ENCODE results near the gene RBBP8NL.

The RBBP8NL gene

GRCh38 chr20:62455929-62456328 is 28.6 kb upstream of the RBBP8NL start:
- ATAC-seq: no peak
- no peak for TF ChIP-seq ZFP30 (CRISPR knock-in tag; IDR thresholded peaks at IDR 0.05)
- no peak for TF ChIP-seq GLIS3 (CRISPR knock-in tag; IDR thresholded peaks at IDR 0.05)
- no peak for TF ChIP-seq ZNF70 (CRISPR knock-in tag; IDR thresholded peaks at IDR 0.05)
- no peak for TF ChIP-seq ZNF8 (CRISPR knock-in tag; IDR thresholded peaks at IDR 0.05)
- TF ChIP-seq ESRRG (CRISPR knock-in tag; IDR thresholded peaks at IDR 0.05): no peak
- no peak for TF ChIP-seq CSRNP3 (CRISPR knock-in tag; IDR thresholded peaks at IDR 0.05)
- no peak for TF ChIP-seq PPARA (CRISPR knock-in tag; IDR thresholded peaks at IDR 0.05; ENCODE audit: borderline replicate concordance)
- TF ChIP-seq RARB (CRISPR knock-in tag; IDR thresholded peaks at IDR 0.05): no peak
- no peak for TF ChIP-seq ARNTL (CRISPR knock-in tag; IDR thresholded peaks at IDR 0.05; ENCODE audit: borderline replicate concordance, low read depth)

GRCh38 chr20:62454904-62455636 is 27.7 kb upstream of the RBBP8NL start:
- TF ChIP-seq POU6F1 (CRISPR knock-in tag; IDR thresholded peaks at IDR 0.05; ENCODE audit: borderline replicate concordance, low read depth) (no peak), TCF4 (CRISPR knock-in tag; IDR thresholded peaks at IDR 0.05; ENCODE audit: borderline replicate concordance) (no peak), ARNTL (CRISPR knock-in tag; IDR thresholded peaks at IDR 0.05; ENCODE audit: borderline replicate concordance, low read depth) (no peak), CREB5 (CRISPR knock-in tag; IDR thresholded peaks at IDR 0.05; ENCODE audit: low read depth) (no peak), GLIS3 (CRISPR knock-in tag; IDR thresholded peaks at IDR 0.05) (no peak), PPARA (CRISPR knock-in tag; IDR thresholded peaks at IDR 0.05; ENCODE audit: borderline replicate concordance) (no peak), ZNF8 (CRISPR knock-in tag; IDR thresholded peaks at IDR 0.05) (no peak), RARB (CRISPR knock-in tag; IDR thresholded peaks at IDR 0.05) (no peak), ZFP30 (CRISPR knock-in tag; IDR thresholded peaks at IDR 0.05) (no peak), OSR1 (CRISPR knock-in tag; IDR thresholded peaks at IDR 0.05) (no peak), ESRRG (CRISPR knock-in tag; IDR thresholded peaks at IDR 0.05) (no peak), ISL1 (CRISPR knock-in tag; IDR thresholded peaks at IDR 0.05) (no peak), TOX (CRISPR knock-in tag; IDR thresholded peaks at IDR 0.05; ENCODE audit: borderline replicate concordance) (no peak), BACH2 (CRISPR knock-in tag; IDR thresholded peaks at IDR 0.05; ENCODE audit: borderline replicate concordance) (no peak), ZFP3 (CRISPR knock-in tag; IDR thresholded peaks at IDR 0.05) (no peak), CSDC2 (CRISPR knock-in tag; IDR thresholded peaks at IDR 0.05) (no peak), ZNF70 (CRISPR knock-in tag; IDR thresholded peaks at IDR 0.05) (no peak), PATZ1 (CRISPR knock-in tag; IDR thresholded peaks at IDR 0.05; ENCODE audit: borderline replicate concordance) (no peak)
- ATAC-seq: no peak

GRCh38 chr20:62453186-62453808 is 26.0 kb upstream of the RBBP8NL start:
- TF ChIP-seq TSHZ2 (CRISPR knock-in tag; IDR thresholded peaks at IDR 0.05) (no peak), ESRRG (CRISPR knock-in tag; IDR thresholded peaks at IDR 0.05) (no peak), CREB5 (CRISPR knock-in tag; IDR thresholded peaks at IDR 0.05; ENCODE audit: low read depth) (no peak), ZNF70 (CRISPR knock-in tag; IDR thresholded peaks at IDR 0.05) (no peak), ZNF8 (CRISPR knock-in tag; IDR thresholded peaks at IDR 0.05) (no peak), GLIS3 (CRISPR knock-in tag; IDR thresholded peaks at IDR 0.05) (no peak), PPARA (CRISPR knock-in tag; IDR thresholded peaks at IDR 0.05; ENCODE audit: borderline replicate concordance) (no peak), RARB (CRISPR knock-in tag; IDR thresholded peaks at IDR 0.05) (no peak), BACH2 (CRISPR knock-in tag; IDR thresholded peaks at IDR 0.05; ENCODE audit: borderline replicate concordance) (no peak), OSR1 (CRISPR knock-in tag; IDR thresholded peaks at IDR 0.05) (no peak), TOX (CRISPR knock-in tag; IDR thresholded peaks at IDR 0.05; ENCODE audit: borderline replicate concordance) (no peak), POU6F1 (CRISPR knock-in tag; IDR thresholded peaks at IDR 0.05; ENCODE audit: borderline replicate concordance, low read depth) (no peak), SNAI2 (CRISPR knock-in tag; IDR thresholded peaks at IDR 0.05) (no peak)

More at GRCh38 chr20:62453186-62453808, 26.0 kb upstream of the RBBP8NL start:
- no peak for ATAC-seq

Data from SK-N-SH treated with all-trans-retinoic acid at 6 μM for 48 hours (cell line).